HEK293T (cell line): ENCODE results near the gene NR3C2.

Experiments
- CTBP1 ChIP-seq: fragments of 450-650 bp; IDR thresholded peaks from 2 replicates; pipeline ENCODE4 v1.6.1; 2016; ENCODE audit warnings: borderline replicate concordance
- ELF4 ChIP-seq: fragments of 450-650 bp; IDR thresholded peaks from 2 replicates; pipeline ENCODE4 v1.6.1; 2017; ENCODE audit warnings: antibody characterized with exemption
- FOXK2 ChIP-seq: fragments of 450-650 bp; IDR thresholded peaks from 2 replicates; pipeline ENCODE4 v1.6.1; 2016; ENCODE audit warnings: mild to moderate bottlenecking
- FOXM1 ChIP-seq: fragments of 450-650 bp; IDR thresholded peaks from 2 replicates; pipeline ENCODE4 v1.6.1; 2017; ENCODE audit warnings: mild to moderate bottlenecking, borderline replicate concordance
- HDGF ChIP-seq: fragments of 450-650 bp; IDR thresholded peaks from 2 replicates; pipeline ENCODE4 v1.6.1; 2017; ENCODE audit warnings: antibody characterized with exemption, borderline replicate concordance
- L3MBTL2 ChIP-seq: fragments of 450-650 bp; conservative IDR thresholded peaks from 2 replicates; pipeline ENCODE4 v1.6.1; 2016; ENCODE audit warnings: mild to moderate bottlenecking
- LEF1 ChIP-seq: fragments of 450-650 bp; IDR thresholded peaks from 2 replicates; pipeline ENCODE4 v1.6.1; 2017; ENCODE audit warnings: mild to moderate bottlenecking, borderline replicate concordance
- PKNOX1 ChIP-seq: fragments of 450-650 bp; IDR thresholded peaks from 2 replicates; pipeline ENCODE4 v1.6.1; 2016
- SP1 ChIP-seq: fragments of 450-650 bp; IDR thresholded peaks from 2 replicates; pipeline ENCODE4 v1.6.1; 2017
- SUZ12 ChIP-seq: fragments of 450-650 bp; IDR thresholded peaks from 2 replicates; pipeline ENCODE4 v1.6.1; 2016; ENCODE audit warnings: mild to moderate bottlenecking
- TARDBP ChIP-seq: fragments of 450-650 bp; IDR thresholded peaks from 2 replicates; pipeline ENCODE4 v1.6.1; 2016
- ZNF384 ChIP-seq: fragments of 450-650 bp; IDR thresholded peaks from 2 replicates; pipeline ENCODE4 v1.6.1; 2016

DNA sequence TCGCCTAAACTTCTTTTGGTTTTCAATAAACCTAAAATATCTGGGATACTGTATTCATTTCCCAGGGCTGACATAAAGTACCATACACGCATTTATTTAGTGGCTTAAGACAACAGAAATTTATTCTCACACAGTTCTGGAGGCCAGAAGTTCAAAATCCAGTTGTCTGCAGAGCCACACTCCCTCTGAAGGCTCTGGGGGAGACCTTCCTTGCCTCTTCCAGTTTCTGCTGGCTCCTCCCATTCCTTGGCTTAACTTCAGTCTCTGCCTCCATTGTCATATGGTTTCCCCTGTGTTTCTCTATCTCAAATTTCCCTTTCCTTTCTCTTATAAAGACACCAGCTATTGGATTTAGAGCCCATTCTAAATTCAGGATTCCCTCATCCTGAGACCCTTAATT, 44.4 kb downstream of the NR3C2 start:
- TF ChIP-seq TARDBP (no peak), LEF1 (no peak), FOXM1 (no peak), ELF4 (no peak), HDGF (no peak), ZNF384 (no peak), FOXK2 (no peak), CTBP1 (no peak), PKNOX1 (no peak), SP1 (no peak), L3MBTL2 (no peak), SUZ12 (no peak)
